ENCODE data around the gene PPM1D.

GRCh38 chr17:60671482-60671881 lies 71.5 kb downstream of the PPM1D start:
- TF ChIP-seq CTCF (IDR thresholded peaks at IDR 0.05) = no peak
- no peak for TF ChIP-seq POLR2A (IDR thresholded peaks at IDR 0.05)

All from thyroid gland (tissue), 4 donors.